GM12878 (cell line): ENCODE data around the gene FOXO3. TPM values are rescaled to one million over a fixed set of nuclear protein-coding genes. Genes with fewer than 3 reads are reported as not detected.

Source experiments
- ATAC-seq: fragments of 200-7000 bp; cut with Tn5 transposase; 3 replicates; pipeline ENCODE4 v1.9.1; 2020; ENCODE audit warnings: mild to moderate bottlenecking, moderate library complexity
- BruUV-seq: library from RNA; stranded (reverse); fragments of 400-500 nt; replicated peaks from 2 replicates; lab custom pipeline; 2021; lab: Mats Ljungman, UMichigan
- CTCF ChIA-PET: fragments of 300-600 bp; sonication (Branson Sonifier 250); formaldehyde crosslinking; extraction: SDS; loops from one replicate; lab custom pipeline; 2021; ENCODE audit warnings: inconsistent platforms; lab: Yijun Ruan, JAX
- POLR2A ChIA-PET: fragments of 350-600 bp; formaldehyde crosslinking; extraction: SDS; loops from one replicate; lab custom pipeline; 2021; ENCODE audit warnings: inconsistent platforms; lab: Charles Lee
- RAD21 ChIA-PET: fragments of 300-600 bp; sonication (Branson Sonifier 250); formaldehyde crosslinking; loops from one replicate; lab custom pipeline; 2023; ENCODE audit warnings: antibody characterized with exemption; ENCODE audit not compliant: unreplicated experiment; lab: Charles Lee
- SMC1A ChIA-PET: fragments of 300-600 bp; sonication (Branson Sonifier 250); formaldehyde crosslinking; loops from one replicate; lab custom pipeline; 2023; ENCODE audit not compliant: unreplicated experiment, uncharacterized antibody; lab: Charles Lee
- DNase-seq: peaks from one replicate; pipeline ENCODE4 v3.0.0-alpha.2; 2011; ENCODE audit warnings: low read depth, low spot score
- FAIRE-seq: peaks from 3 replicates; lab custom pipeline; 2011; peaks lifted over from hg19 to GRCh38; lab: Jason Lieb, UNC
- H2AFZ ChIP-seq: 2 replicates; pipeline ENCODE4 v1.6.0; 2011; ENCODE audit warnings: low read depth, low read length, control low read depth; ENCODE audit not compliant: control insufficient read depth
- H3K27ac ChIP-seq: 2 replicates; pipeline ENCODE4 v1.5.1; 2011; ENCODE audit warnings: control low read depth; ENCODE audit not compliant: control insufficient read depth, insufficient read depth
- H3K27me3 ChIP-seq, 2 experiments: replicated peaks in 1 of 2; 2 replicates each; pipeline versions ENCODE4 v1.6.0 to v1.6.1; 2011; ENCODE audit warnings: low read length in 1 of 2; ENCODE audit not compliant: control insufficient read depth in 2 of 2, insufficient read depth in 2 of 2
- H3K36me3 ChIP-seq, 2 experiments: 2 replicates each; pipeline ENCODE4 v1.5.1; 2011; ENCODE audit warnings: low read length in 1 of 2; ENCODE audit not compliant: control insufficient read depth in 2 of 2, insufficient read depth in 2 of 2
- H3K4me1 ChIP-seq: 2 replicates; pipeline ENCODE4 v1.6.1; 2011; ENCODE audit warnings: mild to moderate bottlenecking, low read length, moderate library complexity, mixed read lengths; ENCODE audit not compliant: control insufficient read depth, insufficient read depth
- H3K4me2 ChIP-seq: 2 replicates; pipeline ENCODE4 v1.6.0; 2011; ENCODE audit warnings: control low read depth; ENCODE audit not compliant: control insufficient read depth, insufficient read depth
- H3K4me3 ChIP-seq: fragments of 200-600 bp; sonication (generic); 2 replicates; pipeline ENCODE4 v1.5.1; 2016
- H3K79me2 ChIP-seq: 2 replicates; pipeline ENCODE4 v1.6.0; 2011; ENCODE audit warnings: low read length; ENCODE audit not compliant: control insufficient read depth, insufficient read depth
- H3K9ac ChIP-seq: 2 replicates; pipeline ENCODE4 v1.8.0; 2011; ENCODE audit warnings: low read length, control low read depth, mixed read lengths; ENCODE audit not compliant: control insufficient read depth, insufficient read depth
- H3K9me3 ChIP-seq: replicated peaks from 3 replicates; pipeline ENCODE4 v1.5.1; 2011; ENCODE audit warnings: mild to moderate bottlenecking, low read length; ENCODE audit not compliant: control insufficient read depth, insufficient read depth
- H4K20me1 ChIP-seq: 2 replicates; pipeline ENCODE4 v1.6.0; 2011; ENCODE audit not compliant: control insufficient read depth, insufficient read depth
- BRCA1 ChIP-seq: IDR thresholded peaks from 2 replicates; pipeline ENCODE4 v1.6.1; 2011; ENCODE audit warnings: low read depth, low read length, improper control_type of control experiment
- ETV6 ChIP-seq, 2 experiments: fragments of 450-650 bp in 1 of 2; IDR thresholded peaks in 1 of 2; conservative IDR thresholded peaks in 1 of 2; 2 replicates each; pipeline ENCODE4 v1.6.1; 2014; ENCODE audit warnings: antibody characterized with exemption in 1 of 2, borderline replicate concordance in 1 of 2, low read depth in 1 of 2, mild to moderate bottlenecking in 1 of 2, moderate library complexity in 1 of 2
- GABPA ChIP-seq: IDR thresholded peaks from 2 replicates; pipeline ENCODE4 v1.6.1; 2014; ENCODE audit warnings: antibody characterized with exemption, low read depth, mild to moderate bottlenecking, inconsistent platforms
- PBX3 ChIP-seq: IDR thresholded peaks from 2 replicates; pipeline ENCODE4 v1.6.1; 2011; ENCODE audit warnings: mild to moderate bottlenecking, low read depth, low read length, moderate library complexity; ENCODE audit not compliant: insufficient replicate concordance
- RFX5 ChIP-seq: IDR thresholded peaks from 2 replicates; pipeline ENCODE4 v1.6.1; 2011; ENCODE audit warnings: low read depth, low read length, improper control_type of control experiment
- SIX5 ChIP-seq: IDR thresholded peaks from 2 replicates; pipeline ENCODE4 v1.6.1; 2011; ENCODE audit warnings: mild to moderate bottlenecking, low read depth, low read length, moderate library complexity; ENCODE audit not compliant: severe bottlenecking
- SMARCA5 ChIP-seq: fragments of 450-650 bp; IDR thresholded peaks from 2 replicates; pipeline ENCODE4 v1.6.1; 2017; ENCODE audit warnings: mild to moderate bottlenecking
- SMC3 ChIP-seq: IDR thresholded peaks from 2 replicates; pipeline ENCODE4 v1.6.1; 2011; ENCODE audit warnings: low read length, improper control_type of control experiment, borderline replicate concordance
- SRF ChIP-seq, 2 experiments: IDR thresholded peaks; 2 replicates each; pipeline ENCODE4 v1.6.1; 2011; ENCODE audit warnings: low read depth in 2 of 2, low read length in 2 of 2, mild to moderate bottlenecking in 1 of 2, moderate library complexity in 1 of 2
- STAT1 ChIP-seq: fragments of 450-650 bp; conservative IDR thresholded peaks from 2 replicates; pipeline ENCODE4 v1.6.1; 2014; ENCODE audit warnings: antibody characterized with exemption, mild to moderate bottlenecking
- TBL1XR1 ChIP-seq: IDR thresholded peaks from 2 replicates; pipeline ENCODE4 v1.6.1; 2012; ENCODE audit warnings: low read depth, low read length, improper control_type of control experiment
- WGBS: methylation state at CpG from one replicate; pipeline ENCODE4 v1.1.6; 2016; ENCODE audit warnings: low lambda C conversion rate; ENCODE audit not compliant: insufficient replicate concordance, insufficient coverage; ENCODE audit errors: missing lambda C conversion rate; 5-methylcytosine and 5-hydroxymethylcytosine counted together
- in situ Hi-C: fragments of 300-500 bp; cut with MboI; formaldehyde crosslinking; loops from 9 replicates; pipeline ENCODE4 v1.14.3; 2018; ENCODE audit warnings: mixed read lengths
- intact Hi-C: fragments of 100-400 bp; cut with micrococcal nuclease; formaldehyde crosslinking; loops from one replicate; pipeline ENCODE4 v1.14.2; 2022; ENCODE audit not compliant: unreplicated experiment
- polyA plus RNA-seq, 11 experiments: library from polyadenylated mRNA; depleted of rRNA in 4 of 11; unstranded in 6 of 11; stranded (reverse) in 5 of 11; fragments of >200 nt; fragmentation: Nextera tagmentation in 4 of 11; fragmentation: Illumina TruSeq in 1 of 11; extraction: Ambion mirVana in 4 of 11; extraction: Trizol in 1 of 11; gene quantifications; 1 replicate in 1 of 11; 2 replicates in 10 of 11; pipeline versions ENCODE4 v1.2.1 to v1.2.3, GENCODE V29; 2011 to 2016; ENCODE audit warnings: inconsistent platforms in 2 of 11, missing spikeins in 2 of 11, low read depth in 1 of 11
- total RNA-seq, 4 experiments: library from RNA; depleted of rRNA in 3 of 4; stranded (reverse); fragments of >200 nt in 3 of 4; fragmentation: Illumina TruSeq in 1 of 4; extraction: Trizol in 1 of 4; gene quantifications; 2 replicates each; pipeline versions ENCODE4 v1.2.1 to v1.2.3, GENCODE V29; 2013 to 2021

FOXO3 gene
- total and polyA plus RNA-seq, 10 of the 15 experiments (the other 5 are each of a cell fraction or from before 2014, with no cell fraction given): 0.82 to 4.5 (median 1.7) TPM

GRCh38 chr6:108672641-108673040 is 111.9 kb downstream of the FOXO3 start:
- SMC1A ChIA-PET: no interaction called here
- peaks cover 13% of the 10 kb centered on the region for H3K4me1 ChIP-seq
- no peak overlapping the region for H3K27ac ChIP-seq
- intact Hi-C loops (no loop called here), in situ Hi-C loops (no loop called here)
- H3K36me3 ChIP-seq: peaks cover 0 to 1% of the 10 kb centered on the region in 2 experiments; a peak in 1 of 4 replicates
- TF ChIP-seq RFX5 (no peak), BRCA1 (no peak), SMC3 (no peak), STAT1 (no peak), SMARCA5 (no peak), SIX5 (no peak), TBL1XR1 (no peak), GABPA (no peak), SRF (IDR thresholded peaks at IDR 0.05; ENCODE audit: low read depth in 2 of 2, low read length in 2 of 2) (no peak), ETV6 (conservative IDR thresholded peaks at IDR 0.05 in 1 of 2, IDR thresholded peaks at IDR 0.05 in 1 of 2; ENCODE audit: borderline replicate concordance in 1 of 2, low read depth in 1 of 2) (no peak), PBX3 (no peak)
- ATAC-seq: no peak
- no peak overlapping the region for H2AFZ ChIP-seq
- peaks cover 1% of the 10 kb centered on the region for H3K79me2 ChIP-seq
- no peak for DNase-seq
- no peak overlapping the region for H3K4me2 ChIP-seq
- no peaks in the 10 kb centered on the region for H4K20me1 ChIP-seq
- no peaks in the 10 kb centered on the region for H3K9me3 ChIP-seq
- 57% methylated on average over 3 of the region's 3 CpGs for WGBS
- POLR2A ChIA-PET: no interaction called here
- FAIRE-seq: no peak
- CTCF ChIA-PET: no interaction called here
- RAD21 ChIA-PET: no interaction called here
- no TSS peak for BruUV-seq
- no peaks in the 10 kb centered on the region for H3K27me3 ChIP-seq
- no peak overlapping the region for H3K9ac ChIP-seq
- H3K4me3 ChIP-seq: no peak overlapping the region
